K562 (cell line): ENCODE results near the gene CENPA. TPM values are rescaled to one million over a fixed set of nuclear protein-coding genes. Genes with fewer than 3 reads are reported as not detected.

ENCODE experiments used
- ATAC-seq: fragments of 200-7000 bp; cut with Tn5 transposase; 3 replicates; pipeline ENCODE4 v1.9.1; 2020; ENCODE audit warnings: moderate library complexity
- BruUV-seq: library from RNA; stranded (reverse); fragments of 400-500 nt; replicated peaks from 2 replicates; lab custom pipeline; 2021; lab: Mats Ljungman, UMichigan
- CTCF ChIA-PET: fragments of 300-600 bp; formaldehyde crosslinking; extraction: SDS; loops from one replicate; lab custom pipeline; 2021; ENCODE audit warnings: low intra/inter-chr PET ratio; lab: Yijun Ruan, JAX
- POLR2A ChIA-PET: fragments of 300-600, 350-650 bp; sonication (Branson Sonifier 250); formaldehyde crosslinking; extraction: SDS; loops from one replicate; lab custom pipeline; 2021; ENCODE audit warnings: antibody characterized with exemption, inconsistent platforms; lab: Yijun Ruan, JAX
- DNase-seq, 4 experiments: peaks; one replicate each; pipeline versions ENCODE4 v3.0.0 to v3.0.0-alpha.2; 2011 to 2018; ENCODE audit warnings: low spot score in 3 of 4, mixed read lengths in 3 of 4; ENCODE audit errors: extremely low read depth in 1 of 4
- FAIRE-seq: peaks from 2 replicates; lab custom pipeline; 2011; peaks lifted over from hg19 to GRCh38; lab: Jason Lieb, UNC
- H2AFZ ChIP-seq: 2 replicates; pipeline ENCODE4 v1.6.0; 2011; ENCODE audit warnings: low read depth, low read length, control low read depth, inconsistent platforms
- H3K27ac ChIP-seq: fragments of 200-600 bp; 3 replicates; pipeline ENCODE4 v1.8.0; 2011; ENCODE audit warnings: low read depth, mild to moderate bottlenecking, control low read depth, inconsistent platforms, low read length, moderate library complexity, mixed read lengths; ENCODE audit errors: extremely low read depth
- H3K27me3 ChIP-seq, 2 experiments: fragments of 300-600 bp in 1 of 2; 2 replicates in 1 of 2; 3 replicates in 1 of 2; pipeline versions ENCODE4 v1.6.0 to v1.8.0; 2011; ENCODE audit warnings: inconsistent platforms in 2 of 2, low read length in 2 of 2, mild to moderate bottlenecking in 1 of 2, mixed read lengths in 1 of 2, moderate library complexity in 1 of 2; ENCODE audit not compliant: control insufficient read depth in 2 of 2, insufficient read depth in 2 of 2
- H3K36me3 ChIP-seq: fragments of 300-600 bp; 3 replicates; pipeline ENCODE4 v1.8.0; 2011; ENCODE audit warnings: mild to moderate bottlenecking, low read length, inconsistent platforms; ENCODE audit not compliant: control insufficient read depth, insufficient read depth
- H3K4me1 ChIP-seq, 2 experiments: fragments of 200-600 bp in 1 of 2; replicated peaks in 1 of 2; 2 replicates in 1 of 2; 3 replicates in 1 of 2; pipeline versions ENCODE4 v1.5.1 to v1.8.0; 2011; ENCODE audit warnings: inconsistent platforms in 2 of 2, low read length in 2 of 2, mild to moderate bottlenecking in 1 of 2, mixed read lengths in 1 of 2, moderate library complexity in 1 of 2; ENCODE audit not compliant: control insufficient read depth in 2 of 2, insufficient read depth in 2 of 2
- H3K4me2 ChIP-seq: 2 replicates; pipeline ENCODE4 v1.6.1; 2011; ENCODE audit warnings: low read length, control low read depth, inconsistent platforms, mixed read lengths; ENCODE audit not compliant: insufficient read depth
- H3K4me3 ChIP-seq: fragments of 200-600 bp; sonication (generic), shearing (Covaris generic); 2 replicates; pipeline ENCODE4 v1.5.1; 2016; ENCODE audit warnings: control low read depth, inconsistent platforms
- H3K79me2 ChIP-seq: fragments of 200-600 bp; 3 replicates; pipeline ENCODE4 v1.8.0; 2011; ENCODE audit warnings: low read length, inconsistent platforms; ENCODE audit not compliant: control insufficient read depth, insufficient read depth
- H3K9ac ChIP-seq, 2 experiments: 2 replicates each; pipeline versions ENCODE4 v1.6.0 to v1.6.1; 2011; ENCODE audit warnings: low read depth in 2 of 2, low read length in 2 of 2, control low read depth in 1 of 2, inconsistent platforms in 1 of 2, mild to moderate bottlenecking in 1 of 2, mixed read lengths in 1 of 2; ENCODE audit not compliant: insufficient read depth in 1 of 2
- H3K9me1 ChIP-seq: one replicate; pipeline ENCODE4 v1.6.0; 2011; ENCODE audit warnings: inconsistent platforms, mild to moderate bottlenecking, low read length, moderate library complexity; ENCODE audit not compliant: control insufficient read depth, insufficient read depth
- H3K9me3 ChIP-seq: replicated peaks from 2 replicates; pipeline ENCODE4 v1.5.1; 2011; ENCODE audit warnings: low read depth, low read length, inconsistent platforms; ENCODE audit not compliant: control insufficient read depth, insufficient read depth
- H4K20me1 ChIP-seq: replicated peaks from 2 replicates; pipeline ENCODE4 v1.6.1; 2011; ENCODE audit warnings: low read length, inconsistent platforms, mixed read lengths; ENCODE audit not compliant: control insufficient read depth, insufficient read depth
- DLX4 ChIP-seq: fragments of 250-450 bp; sonication (Bioruptor Pico); IDR thresholded peaks from 2 replicates; pipeline ENCODE4 v1.6.1; 2021; ENCODE audit warnings: mild to moderate bottlenecking
- FOSL1 ChIP-seq: fragments of 200-800 bp; sonication (Bioruptor generic); conservative IDR thresholded peaks from 2 replicates; pipeline ENCODE4 v1.6.1; 2016; ENCODE audit warnings: missing genetic modification characterization, missing compliant biosample characterization
- PRPF4 ChIP-seq: fragments of 200-400 bp; formaldehyde crosslinking; IDR thresholded peaks from one replicate; pipeline ENCODE4 v1.6.1; 2017; ENCODE audit warnings: low read length, low read depth, mild to moderate bottlenecking; ENCODE audit not compliant: insufficient read depth, poor library complexity, severe bottlenecking
- YBX1 ChIP-seq: fragments of 450-650 bp; IDR thresholded peaks from 2 replicates; pipeline ENCODE4 v1.7.1; 2016; ENCODE audit warnings: mild to moderate bottlenecking
- ZBED1 ChIP-seq: IDR thresholded peaks from 2 replicates; pipeline ENCODE4 v1.6.1; 2014
- ZNF217 ChIP-seq: sonication (generic); formaldehyde crosslinking; IDR thresholded peaks from 2 replicates; pipeline ENCODE4 v1.8.0; 2022; ENCODE audit warnings: mild to moderate bottlenecking, missing genetic modification reagents
- ZNF696 ChIP-seq: fragments of 250-450 bp; sonication (Bioruptor Pico); conservative IDR thresholded peaks from 2 replicates; pipeline ENCODE4 v1.4.0; 2020; ENCODE audit warnings: mild to moderate bottlenecking, moderate library complexity
- WGBS: fragments of 100-300 bp; shearing (Covaris generic); methylation state at CpG from one replicate; pipeline ENCODE4 v1.1.6; 2016; ENCODE audit warnings: low coverage, mixed read lengths; ENCODE audit not compliant: insufficient coverage; ENCODE audit errors: missing lambda C conversion rate; 5-methylcytosine and 5-hydroxymethylcytosine counted together
- in situ Hi-C: fragments of 300-500 bp; cut with MboI; formaldehyde crosslinking; loops from 4 replicates; pipeline ENCODE4 v1.15.0; 2018; ENCODE audit warnings: inconsistent platforms, mixed read lengths
- intact Hi-C: fragments of 100-400 bp; cut with micrococcal nuclease; formaldehyde crosslinking; loops from 2 replicates; pipeline ENCODE4 v1.14.2; 2022
- polyA plus RNA-seq, 8 experiments: library from polyadenylated mRNA; depleted of rRNA in 4 of 8; stranded (reverse) in 5 of 8; unstranded in 3 of 8; fragments of >200 nt; fragmentation: Nextera tagmentation in 2 of 8; fragmentation: Illumina TruSeq in 1 of 8; extraction: Ambion mirVana in 2 of 8; extraction: Trizol in 1 of 8; gene quantifications; 2 replicates each; pipeline versions ENCODE4 v1.2.1 to v1.2.3, GENCODE V29; 2011 to 2014; ENCODE audit warnings: inconsistent platforms in 1 of 8, missing spikeins in 1 of 8
- total RNA-seq, 7 experiments: library from RNA; depleted of rRNA in 6 of 7; stranded (reverse); fragments of >200 nt in 6 of 7; fragmentation: Illumina TruSeq in 2 of 7; extraction: Trizol in 2 of 7; gene quantifications; 2 replicates each; pipeline versions ENCODE4 v1.2.1 to v1.2.3, GENCODE V29; 2011 to 2021; ENCODE audit warnings: low replicate concordance in 1 of 7
- TF ChIP-seq, protein P1 (sequence below): IDR thresholded peaks from 2 replicates; pipeline ENCODE4 v1.6.1; 2011; ENCODE audit warnings: borderline replicate concordance, low read depth, mild to moderate bottlenecking, moderate library complexity, low read length; ENCODE audit not compliant: insufficient read depth, poor library complexity, severe bottlenecking

Gene CENPA
- total and polyA plus RNA-seq, 9 of the 15 experiments (the other 6 are each of a cell fraction or from before 2014, with no cell fraction given) = 11.3 to 61.7 (median 44.7) TPM

DNA sequence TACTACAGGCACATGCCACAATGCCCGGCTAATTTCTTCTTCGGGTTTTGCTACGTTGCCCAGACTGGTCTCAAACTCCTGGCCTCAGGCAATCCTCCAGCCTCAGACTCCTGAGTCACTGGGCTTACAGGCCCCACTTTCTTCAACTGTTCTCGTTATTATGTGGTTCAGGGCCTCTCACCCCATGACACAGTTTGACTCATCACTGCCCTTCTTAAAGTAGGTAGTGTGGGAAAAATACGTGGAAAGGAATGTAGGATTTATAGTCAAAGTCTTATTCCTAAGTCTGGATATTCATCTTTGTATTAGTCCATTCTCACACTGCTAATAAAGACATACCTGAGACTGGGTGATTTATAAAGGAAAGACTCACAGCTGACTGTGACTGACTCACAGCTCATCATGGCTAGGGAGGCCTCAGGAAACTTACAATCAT is 19.4 kb downstream of the CENPA start:
- DNase-seq (no peak), ATAC-seq (no peak), FAIRE-seq (no peak)
- in situ Hi-C loops (no loop called here), intact Hi-C loops (no loop called here)
- ChIA-PET POLR2A (interaction anchor here (1.2 kb wide), 1 partner anchor 12 kb away, joined by 3 read pairs; no protein-coding TSS in a partner anchor), CTCF (no interaction called here)
- H3K79me2 ChIP-seq = no peaks in the 10 kb centered on the region
- no peak overlapping the region for H3K4me2 ChIP-seq
- no peak overlapping the region for H3K9ac ChIP-seq
- no peaks in the 10 kb centered on the region; a peak in 1 of 5 replicates for H3K4me1 ChIP-seq
- peaks cover 2 to 5% of the 10 kb centered on the region in 2 experiments; a peak in 4 of 5 replicates for H3K27me3 ChIP-seq
- no peaks in the 10 kb centered on the region for H3K9me3 ChIP-seq
- BruUV-seq = no TSS peak
- H4K20me1 ChIP-seq = no peaks in the 10 kb centered on the region
- 47% methylated on average over 5 of the region's 5 CpGs for WGBS
- H3K4me3 ChIP-seq = no peak overlapping the region
- TF ChIP-seq YBX1 (no peak), ZNF217 (CRISPR knock-in tag) (no peak), PRPF4 (no peak), FOSL1 (tag) (peak; percentile 57), ZNF696 (no peak), DLX4 (CRISPR knock-in tag) (no peak), ZBED1 (no peak)
- TF ChIP-seq, protein P1, sequence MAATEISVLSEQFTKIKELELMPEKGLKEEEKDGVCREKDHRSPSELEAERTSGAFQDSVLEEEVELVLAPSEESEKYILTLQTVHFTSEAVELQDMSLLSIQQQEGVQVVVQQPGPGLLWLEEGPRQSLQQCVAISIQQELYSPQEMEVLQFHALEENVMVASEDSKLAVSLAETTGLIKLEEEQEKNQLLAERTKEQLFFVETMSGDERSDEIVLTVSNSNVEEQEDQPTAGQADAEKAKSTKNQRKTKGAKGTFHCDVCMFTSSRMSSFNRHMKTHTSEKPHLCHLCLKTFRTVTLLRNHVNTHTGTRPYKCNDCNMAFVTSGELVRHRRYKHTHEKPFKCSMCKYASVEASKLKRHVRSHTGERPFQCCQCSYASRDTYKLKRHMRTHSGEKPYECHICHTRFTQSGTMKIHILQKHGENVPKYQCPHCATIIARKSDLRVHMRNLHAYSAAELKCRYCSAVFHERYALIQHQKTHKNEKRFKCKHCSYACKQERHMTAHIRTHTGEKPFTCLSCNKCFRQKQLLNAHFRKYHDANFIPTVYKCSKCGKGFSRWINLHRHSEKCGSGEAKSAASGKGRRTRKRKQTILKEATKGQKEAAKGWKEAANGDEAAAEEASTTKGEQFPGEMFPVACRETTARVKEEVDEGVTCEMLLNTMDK = no peak
- no peaks in the 10 kb centered on the region for H3K9me1 ChIP-seq
- peaks cover 9% of the 10 kb centered on the region; the same call in 1 of the 3 replicates for H3K36me3 ChIP-seq
- H3K27ac ChIP-seq = no peak overlapping the region
- H2AFZ ChIP-seq = no peak overlapping the region
